HG02885 (cell line): ENCODE measurements around the gene PRDM2.
"Not testable (repeated sequence)": the region's sequence is repeated elsewhere in the genome, so short reads cannot be mapped to it uniquely, and the experiment has no call there.

Experiments
- ATAC-seq: cut with Tn5 transposase; IDR thresholded peaks from one replicate; pipeline ENCODE4 v1.9.1; 2021; ENCODE audit warnings: mild to moderate bottlenecking; ENCODE audit not compliant: unreplicated experiment, poor library complexity

Gene PRDM2

GRCh38 chr1:13694886-13695684 is 4.9 kb upstream of the PRDM2 start:
- no peak for ATAC-seq

GRCh38 chr1:13697738-13698137 is 2.2 kb upstream of the PRDM2 start:
- ATAC-seq = no peak

- ATAC-seq = no peak
These were observed 478 bp upstream of the PRDM2 start for GRCh38 chr1:13699510-13699909.

- ATAC-seq = peak; percentile 50
These were observed 708 bp downstream of the PRDM2 start for GRCh38 chr1:13700521-13701270.

- no peak for ATAC-seq
These were observed 1.3 kb downstream of the PRDM2 start for GRCh38 chr1:13701271-13701640.

GRCh38 chr1:13702425-13703127 is 2.6 kb downstream of the PRDM2 start:
- peak; percentile 70 for ATAC-seq

GRCh38 chr1:13703128-13703513 is 3.1 kb downstream of the PRDM2 start:
- ATAC-seq = peak; percentile 6

- no peak for ATAC-seq
These were observed 3.8 kb downstream of the PRDM2 start for GRCh38 chr1:13703558-13704490.

GRCh38 chr1:13706046-13706445 is 6.1 kb downstream of the PRDM2 start:
- no peak for ATAC-seq

GRCh38 chr1:13707164-13707563 is 7.2 kb downstream of the PRDM2 start:
- no peak for ATAC-seq

GRCh38 chr1:13708380-13708982 is 8.5 kb downstream of the PRDM2 start:
- ATAC-seq = no peak

GRCh38 chr1:13710086-13710485 is 10.1 kb downstream of the PRDM2 start:
- no peak for ATAC-seq

GRCh38 chr1:13714851-13715250 is 14.9 kb downstream of the PRDM2 start:
- no peak for ATAC-seq

GRCh38 chr1:13715616-13716287 is 15.8 kb downstream of the PRDM2 start:
- not testable (repeated sequence) for ATAC-seq

- ATAC-seq = no peak
These were observed 22.9 kb downstream of the PRDM2 start for GRCh38 chr1:13722808-13723360.

- no peak for ATAC-seq
These were observed 23.8 kb downstream of the PRDM2 start for GRCh38 chr1:13723810-13724209.

GRCh38 chr1:13725714-13726175 is 25.8 kb downstream of the PRDM2 start:
- ATAC-seq = no peak

- no peak for ATAC-seq
These were observed 28.2 kb downstream of the PRDM2 start for GRCh38 chr1:13728091-13728715.
